Measurements from ENCODE around the gene THAP11.

DNA sequence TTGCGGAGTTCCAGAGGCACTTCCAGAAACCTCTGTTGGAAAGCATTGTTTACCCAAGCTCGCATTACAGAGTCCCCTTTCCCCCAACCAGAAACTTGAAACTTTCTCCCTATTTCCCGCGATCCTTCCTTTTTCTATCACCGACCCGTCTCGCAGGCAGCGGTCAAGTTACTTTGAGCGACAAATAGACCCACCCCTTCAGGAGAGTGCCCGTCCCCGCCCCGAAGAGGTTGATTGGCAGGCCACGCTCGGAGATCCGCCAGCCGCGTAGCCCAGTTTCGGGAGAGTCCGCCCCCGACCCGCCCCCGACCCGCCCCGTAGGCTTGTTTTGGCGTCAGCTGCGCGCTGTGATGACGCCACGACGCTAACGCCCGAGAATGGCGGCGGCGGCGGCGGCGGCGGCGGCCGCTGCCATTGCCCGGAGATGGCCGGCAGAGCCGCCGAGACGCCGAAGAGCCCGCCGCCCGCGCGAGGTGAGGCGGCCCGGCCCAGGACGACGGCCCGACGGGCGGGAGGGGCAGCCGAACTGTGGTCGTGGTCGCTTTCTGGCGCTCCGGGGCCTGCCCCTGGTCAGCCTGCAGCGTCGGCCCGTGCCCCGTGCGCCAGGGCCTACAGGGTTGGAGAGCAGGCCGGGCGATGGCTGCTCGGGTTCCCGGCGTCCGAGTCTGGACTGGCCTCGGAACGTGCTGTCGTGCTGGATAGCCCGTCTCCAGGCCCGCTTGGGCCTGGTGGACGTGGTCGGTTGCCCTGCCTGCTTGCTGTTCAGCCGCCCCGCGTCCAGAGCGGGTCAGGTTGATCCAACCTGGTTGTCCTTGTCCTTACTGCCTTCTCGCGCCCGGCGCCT, 51.0 kb downstream of the THAP11 start, which contains the start of gene PSKH1:
- TF ChIP-seq YY1 (IDR thresholded peaks at IDR 0.05; ENCODE audit: low read depth), result peak; percentile 91
- TF ChIP-seq EGR1 (IDR thresholded peaks at IDR 0.05), result 0 out of 2 replicates have a peak, but pooled peaks have one; percentile 8
- TF ChIP-seq, protein P1, sequence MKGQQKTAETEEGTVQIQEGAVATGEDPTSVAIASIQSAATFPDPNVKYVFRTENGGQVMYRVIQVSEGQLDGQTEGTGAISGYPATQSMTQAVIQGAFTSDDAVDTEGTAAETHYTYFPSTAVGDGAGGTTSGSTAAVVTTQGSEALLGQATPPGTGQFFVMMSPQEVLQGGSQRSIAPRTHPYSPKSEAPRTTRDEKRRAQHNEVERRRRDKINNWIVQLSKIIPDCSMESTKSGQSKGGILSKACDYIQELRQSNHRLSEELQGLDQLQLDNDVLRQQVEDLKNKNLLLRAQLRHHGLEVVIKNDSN (IDR thresholded peaks at IDR 0.05), result no peak; the same call in 1 of the 2 replicates
- TF ChIP-seq, protein P2, sequence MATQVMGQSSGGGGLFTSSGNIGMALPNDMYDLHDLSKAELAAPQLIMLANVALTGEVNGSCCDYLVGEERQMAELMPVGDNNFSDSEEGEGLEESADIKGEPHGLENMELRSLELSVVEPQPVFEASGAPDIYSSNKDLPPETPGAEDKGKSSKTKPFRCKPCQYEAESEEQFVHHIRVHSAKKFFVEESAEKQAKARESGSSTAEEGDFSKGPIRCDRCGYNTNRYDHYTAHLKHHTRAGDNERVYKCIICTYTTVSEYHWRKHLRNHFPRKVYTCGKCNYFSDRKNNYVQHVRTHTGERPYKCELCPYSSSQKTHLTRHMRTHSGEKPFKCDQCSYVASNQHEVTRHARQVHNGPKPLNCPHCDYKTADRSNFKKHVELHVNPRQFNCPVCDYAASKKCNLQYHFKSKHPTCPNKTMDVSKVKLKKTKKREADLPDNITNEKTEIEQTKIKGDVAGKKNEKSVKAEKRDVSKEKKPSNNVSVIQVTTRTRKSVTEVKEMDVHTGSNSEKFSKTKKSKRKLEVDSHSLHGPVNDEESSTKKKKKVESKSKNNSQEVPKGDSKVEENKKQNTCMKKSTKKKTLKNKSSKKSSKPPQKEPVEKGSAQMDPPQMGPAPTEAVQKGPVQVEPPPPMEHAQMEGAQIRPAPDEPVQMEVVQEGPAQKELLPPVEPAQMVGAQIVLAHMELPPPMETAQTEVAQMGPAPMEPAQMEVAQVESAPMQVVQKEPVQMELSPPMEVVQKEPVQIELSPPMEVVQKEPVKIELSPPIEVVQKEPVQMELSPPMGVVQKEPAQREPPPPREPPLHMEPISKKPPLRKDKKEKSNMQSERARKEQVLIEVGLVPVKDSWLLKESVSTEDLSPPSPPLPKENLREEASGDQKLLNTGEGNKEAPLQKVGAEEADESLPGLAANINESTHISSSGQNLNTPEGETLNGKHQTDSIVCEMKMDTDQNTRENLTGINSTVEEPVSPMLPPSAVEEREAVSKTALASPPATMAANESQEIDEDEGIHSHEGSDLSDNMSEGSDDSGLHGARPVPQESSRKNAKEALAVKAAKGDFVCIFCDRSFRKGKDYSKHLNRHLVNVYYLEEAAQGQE (IDR thresholded peaks at IDR 0.05; ENCODE audit: low read depth), result no peak
- TF ChIP-seq, protein P3, sequence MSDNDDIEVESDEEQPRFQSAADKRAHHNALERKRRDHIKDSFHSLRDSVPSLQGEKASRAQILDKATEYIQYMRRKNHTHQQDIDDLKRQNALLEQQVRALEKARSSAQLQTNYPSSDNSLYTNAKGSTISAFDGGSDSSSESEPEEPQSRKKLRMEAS (IDR thresholded peaks at IDR 0.05), result no peak
- no peak for TF ChIP-seq EP300 (IDR thresholded peaks at IDR 0.05; ENCODE audit: borderline replicate concordance)
- TF ChIP-seq CREB1 (IDR thresholded peaks at IDR 0.05; ENCODE audit: low read depth), result peak; percentile 96
